ENCODE results near the gene USF2. TPM values are rescaled to one million over a fixed set of nuclear protein-coding genes. Genes with fewer than 3 reads are reported as not detected.
"Not testable (repeated sequence)": the region's sequence is repeated elsewhere in the genome, so short reads cannot be mapped to it uniquely, and the experiment has no call there.

USF2 gene, protein sequence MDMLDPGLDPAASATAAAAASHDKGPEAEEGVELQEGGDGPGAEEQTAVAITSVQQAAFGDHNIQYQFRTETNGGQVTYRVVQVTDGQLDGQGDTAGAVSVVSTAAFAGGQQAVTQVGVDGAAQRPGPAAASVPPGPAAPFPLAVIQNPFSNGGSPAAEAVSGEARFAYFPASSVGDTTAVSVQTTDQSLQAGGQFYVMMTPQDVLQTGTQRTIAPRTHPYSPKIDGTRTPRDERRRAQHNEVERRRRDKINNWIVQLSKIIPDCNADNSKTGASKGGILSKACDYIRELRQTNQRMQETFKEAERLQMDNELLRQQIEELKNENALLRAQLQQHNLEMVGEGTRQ
- 50.1 and 58.3 TPM in 2 replicates for total RNA-seq

DNA sequence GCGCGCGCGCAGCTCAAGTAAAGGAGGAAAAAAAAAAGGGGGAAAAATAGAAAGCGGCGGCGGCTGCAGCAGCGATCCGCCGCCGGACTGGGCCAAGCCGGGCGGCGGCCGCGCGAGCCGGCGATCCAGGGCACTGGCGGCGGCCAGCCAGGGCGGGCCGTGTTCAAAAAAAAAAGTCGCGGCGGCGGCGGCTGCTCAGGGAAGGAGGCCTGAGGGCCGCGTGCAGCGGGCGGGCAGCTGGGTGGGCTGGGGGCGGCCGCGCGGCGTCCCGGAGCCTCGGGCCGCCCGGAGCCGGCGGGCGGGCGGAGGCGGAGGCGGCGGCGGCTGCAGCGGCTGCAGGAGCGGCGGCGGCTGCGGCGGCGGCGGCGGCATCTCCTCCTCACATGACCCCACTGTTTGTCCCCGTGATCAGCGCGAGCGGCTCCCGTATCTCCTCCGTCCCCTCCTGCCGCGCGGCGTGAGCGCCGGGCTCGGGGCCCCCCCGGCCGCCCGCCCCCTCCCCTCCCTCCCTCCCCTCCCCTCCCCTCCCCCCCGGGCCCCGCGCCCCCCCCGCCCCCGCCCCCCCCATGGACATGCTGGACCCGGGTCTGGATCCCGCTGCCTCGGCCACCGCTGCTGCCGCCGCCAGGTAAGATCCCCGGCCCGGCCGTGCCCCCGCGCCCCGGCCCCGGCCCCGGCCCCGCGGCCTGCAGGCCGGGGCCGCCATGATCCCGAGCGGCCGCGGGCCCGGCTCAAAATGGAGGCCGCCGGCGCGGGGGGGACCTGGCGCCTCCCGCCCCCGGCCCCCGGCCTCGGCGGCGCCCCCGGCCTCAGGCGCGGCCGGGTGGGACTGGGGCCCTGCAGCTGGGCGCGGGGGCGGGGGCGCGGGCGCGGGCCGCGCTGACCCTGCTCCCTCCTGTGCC lies at the start of gene USF2:
Gene USF2 (plus strand): TSS at position 427 of the 902 bp plus-strand sequence. CDS start 140 bp downstream, at position 567.
- peak within 1 kb of the TSS; percentile 71 for H3K4me3 ChIP-seq (ENCODE audit: low read depth, low read length)
- TF ChIP-seq, protein P1, sequence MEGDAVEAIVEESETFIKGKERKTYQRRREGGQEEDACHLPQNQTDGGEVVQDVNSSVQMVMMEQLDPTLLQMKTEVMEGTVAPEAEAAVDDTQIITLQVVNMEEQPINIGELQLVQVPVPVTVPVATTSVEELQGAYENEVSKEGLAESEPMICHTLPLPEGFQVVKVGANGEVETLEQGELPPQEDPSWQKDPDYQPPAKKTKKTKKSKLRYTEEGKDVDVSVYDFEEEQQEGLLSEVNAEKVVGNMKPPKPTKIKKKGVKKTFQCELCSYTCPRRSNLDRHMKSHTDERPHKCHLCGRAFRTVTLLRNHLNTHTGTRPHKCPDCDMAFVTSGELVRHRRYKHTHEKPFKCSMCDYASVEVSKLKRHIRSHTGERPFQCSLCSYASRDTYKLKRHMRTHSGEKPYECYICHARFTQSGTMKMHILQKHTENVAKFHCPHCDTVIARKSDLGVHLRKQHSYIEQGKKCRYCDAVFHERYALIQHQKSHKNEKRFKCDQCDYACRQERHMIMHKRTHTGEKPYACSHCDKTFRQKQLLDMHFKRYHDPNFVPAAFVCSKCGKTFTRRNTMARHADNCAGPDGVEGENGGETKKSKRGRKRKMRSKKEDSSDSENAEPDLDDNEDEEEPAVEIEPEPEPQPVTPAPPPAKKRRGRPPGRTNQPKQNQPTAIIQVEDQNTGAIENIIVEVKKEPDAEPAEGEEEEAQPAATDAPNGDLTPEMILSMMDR (IDR thresholded peaks at IDR 0.05; ENCODE audit: insufficient read depth, low read depth, low read length) = no peak
- peak; percentile 78 for DNase-seq (ENCODE audit: low read depth)

DNA sequence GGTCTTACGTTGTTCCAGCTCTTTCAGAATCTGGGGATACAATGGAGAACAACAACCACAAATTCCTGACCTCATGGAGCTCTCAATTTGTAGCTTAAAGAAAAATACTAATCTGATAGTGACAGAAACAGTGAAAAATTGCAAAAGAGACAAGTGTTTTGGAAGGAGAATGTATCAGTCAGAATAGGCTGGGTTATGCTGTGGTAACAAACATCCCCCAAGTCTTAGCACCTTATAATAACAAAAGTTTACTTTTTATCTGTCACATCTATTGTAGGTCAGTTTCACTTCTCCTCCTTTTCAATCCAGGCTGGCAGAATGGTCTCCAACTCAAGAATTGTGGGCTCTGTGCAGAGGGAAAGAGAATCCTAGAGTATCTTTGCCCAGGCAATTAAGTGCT lies 49.8 kb upstream of the USF2 start:
- H3K4me3 ChIP-seq (ENCODE audit: low read depth, low read length) = no peak overlapping the region
- TF ChIP-seq, protein P1 (IDR thresholded peaks at IDR 0.05; ENCODE audit: insufficient read depth, low read depth, low read length) = no peak
- DNase-seq (ENCODE audit: low read depth) = no peak

DNA sequence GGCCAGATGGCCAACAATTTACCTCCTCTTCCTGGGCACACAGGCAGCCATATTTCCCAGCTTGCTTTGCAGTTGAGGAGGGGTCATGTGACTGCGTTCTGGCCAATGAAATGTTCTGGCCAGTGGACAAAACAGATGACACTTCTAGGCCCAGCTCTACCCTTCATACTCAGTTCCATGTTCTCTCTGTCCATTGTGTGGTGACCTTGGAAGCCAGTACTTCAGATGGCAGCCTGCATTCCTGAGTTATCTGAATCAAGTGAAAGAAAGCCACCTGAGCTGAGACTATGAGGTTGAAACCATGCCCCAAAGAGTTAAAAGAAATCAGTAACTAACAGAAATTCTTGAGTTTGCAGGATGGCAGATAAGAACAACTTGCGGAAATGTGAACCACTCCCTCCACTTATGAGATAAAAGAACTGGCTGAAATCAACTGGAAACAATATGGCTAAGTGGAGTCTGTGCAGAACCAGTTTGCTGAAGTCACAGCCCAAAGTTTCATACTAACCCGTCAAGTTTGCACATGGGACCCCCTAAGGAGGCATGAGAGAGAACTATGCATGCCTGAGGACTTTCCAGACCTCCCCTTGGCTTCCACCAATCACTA lies 48.3 kb upstream of the USF2 start:
- no peak for DNase-seq (ENCODE audit: low read depth)
- TF ChIP-seq, protein P1 (IDR thresholded peaks at IDR 0.05; ENCODE audit: insufficient read depth, low read depth, low read length) = no peak
- H3K4me3 ChIP-seq (ENCODE audit: low read depth, low read length) = no peak overlapping the region

DNA sequence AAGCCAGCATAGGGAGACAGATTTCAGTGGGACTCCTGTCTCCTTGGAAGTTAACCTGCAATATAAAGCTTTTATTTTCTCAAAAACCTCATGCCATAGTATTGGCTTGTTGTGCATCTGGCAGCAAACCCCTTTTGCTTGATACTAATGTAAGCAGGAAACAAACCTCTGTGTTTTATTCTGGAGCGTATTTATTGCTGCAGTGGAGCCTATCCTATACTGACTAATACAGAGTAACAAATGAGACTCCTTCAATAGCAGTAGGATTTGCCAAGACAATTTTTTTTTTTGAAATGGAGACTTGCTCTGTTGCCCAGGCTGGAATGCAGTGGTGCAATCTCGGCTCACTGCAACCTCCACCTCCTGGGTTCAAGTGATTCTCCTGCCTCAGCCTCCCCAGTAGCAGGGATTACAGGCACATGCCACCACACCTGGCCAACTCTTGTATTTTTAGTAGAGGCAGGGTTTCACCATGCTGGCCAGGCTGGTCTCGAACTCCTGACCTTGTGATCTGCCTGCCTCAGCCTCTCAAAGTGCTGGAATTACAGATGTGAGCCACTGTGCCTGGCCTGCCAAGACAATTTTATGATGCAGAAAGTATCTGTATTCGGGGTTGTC lies 47.7 kb upstream of the USF2 start:
- DNase-seq (ENCODE audit: low read depth); H3K4me3 ChIP-seq (ENCODE audit: low read depth, low read length): not testable (repeated sequence)

DNA sequence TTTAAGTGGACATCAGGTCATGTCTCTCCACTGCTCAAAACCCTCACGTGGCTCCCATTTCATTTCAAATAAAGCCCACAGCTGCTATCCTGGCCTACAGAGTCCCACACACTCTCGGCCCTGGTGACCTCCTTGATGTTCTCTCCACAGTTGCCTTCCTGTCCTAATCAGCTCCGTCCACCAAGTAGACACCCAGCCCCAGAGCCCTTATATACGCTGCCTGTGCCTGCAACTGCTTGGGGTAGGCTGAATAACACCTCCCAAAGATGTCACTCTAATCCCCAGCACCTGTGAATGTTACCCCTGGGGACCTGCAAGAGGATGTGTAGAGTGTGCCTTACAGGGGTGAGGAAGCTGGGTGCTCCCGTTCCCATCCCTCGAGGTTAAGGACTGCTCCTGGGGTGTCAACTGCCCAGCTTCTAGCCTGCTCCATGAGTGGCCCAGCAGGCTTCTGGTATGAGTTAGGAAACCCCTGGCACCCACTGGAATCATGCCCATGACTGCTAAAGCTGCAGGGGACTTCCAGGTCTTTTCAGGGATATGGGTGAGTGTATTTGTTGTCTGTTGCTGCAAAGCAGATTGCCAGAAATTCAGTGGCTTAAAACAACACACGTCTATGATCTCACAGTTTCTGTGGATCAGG lies 46.3 kb upstream of the USF2 start:
- TF ChIP-seq, protein P1 (IDR thresholded peaks at IDR 0.05; ENCODE audit: insufficient read depth, low read depth, low read length) = no peak
- H3K4me3 ChIP-seq (ENCODE audit: low read depth, low read length) = no peak overlapping the region
- DNase-seq (ENCODE audit: low read depth) = no peak

DNA sequence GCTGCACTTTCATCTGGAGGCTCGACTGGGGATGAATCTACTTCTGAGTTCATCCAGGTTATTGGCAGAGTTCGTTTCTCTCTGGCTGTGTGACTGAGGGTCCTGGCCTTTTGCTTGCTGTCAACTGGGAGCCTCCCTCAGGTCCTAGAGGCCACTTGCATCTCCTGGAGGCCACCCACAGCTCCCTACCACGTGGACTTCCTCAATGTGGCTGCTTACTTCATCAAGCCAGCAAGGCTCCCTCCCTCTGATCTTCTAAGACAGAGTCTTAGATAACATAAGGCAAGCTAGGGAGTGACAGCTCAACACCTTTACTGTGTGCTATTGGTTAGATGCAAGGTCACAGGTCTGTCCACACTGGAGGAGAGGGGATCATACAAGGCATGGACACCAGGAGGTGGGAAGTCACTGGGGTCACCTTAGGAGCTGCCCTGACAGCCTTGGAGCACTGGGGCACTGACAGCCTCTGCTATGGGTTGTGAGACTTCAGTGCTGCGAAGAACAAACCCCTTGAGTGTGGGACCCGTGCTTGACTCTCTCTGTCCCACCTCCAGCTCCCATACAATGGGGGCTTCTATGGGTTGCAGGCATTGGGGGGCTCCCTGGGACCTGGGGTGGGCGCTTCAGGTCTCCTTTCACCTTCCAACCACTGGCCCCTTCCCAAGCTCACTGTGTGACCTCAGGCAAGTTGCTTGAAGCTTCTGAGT lies 45.5 kb upstream of the USF2 start:
- DNase-seq (ENCODE audit: low read depth) = no peak
- TF ChIP-seq, protein P1 (IDR thresholded peaks at IDR 0.05; ENCODE audit: insufficient read depth, low read depth, low read length) = no peak
- no peak overlapping the region for H3K4me3 ChIP-seq (ENCODE audit: low read depth, low read length)

Measured in fibroblast of villous mesenchyme (primary cell).